ENCODE data around the gene CDK10.
"Not testable (repeated sequence)": the region's sequence is repeated elsewhere in the genome, so short reads cannot be mapped to it uniquely, and the experiment has no call there.

CDK10 gene

GRCh38 chr16:89669755-89670154 lies 16.7 kb upstream of the CDK10 start:
- Histone ChIP-seq H3K27ac (ENCODE audit: low read length) (no peak overlapping the region), H3K4me1 (ENCODE audit: insufficient read depth, low read length) (no peaks in the 10 kb centered on the region), H3K27me3 (ENCODE audit: insufficient read depth, low read length) (no peaks in the 10 kb centered on the region), H3K9ac (ENCODE audit: low read depth, low read length) (no peak overlapping the region), H3K36me3 (ENCODE audit: insufficient read depth, low read depth, low read length) (no peaks in the 10 kb centered on the region), H3K4me3 (ENCODE audit: low read length) (no peak overlapping the region), H3K9me3 (ENCODE audit: insufficient read depth, low read depth, low read length) (peaks cover 13% of the 10 kb centered on the region; the same call in 1 of the 2 replicates)

DNA sequence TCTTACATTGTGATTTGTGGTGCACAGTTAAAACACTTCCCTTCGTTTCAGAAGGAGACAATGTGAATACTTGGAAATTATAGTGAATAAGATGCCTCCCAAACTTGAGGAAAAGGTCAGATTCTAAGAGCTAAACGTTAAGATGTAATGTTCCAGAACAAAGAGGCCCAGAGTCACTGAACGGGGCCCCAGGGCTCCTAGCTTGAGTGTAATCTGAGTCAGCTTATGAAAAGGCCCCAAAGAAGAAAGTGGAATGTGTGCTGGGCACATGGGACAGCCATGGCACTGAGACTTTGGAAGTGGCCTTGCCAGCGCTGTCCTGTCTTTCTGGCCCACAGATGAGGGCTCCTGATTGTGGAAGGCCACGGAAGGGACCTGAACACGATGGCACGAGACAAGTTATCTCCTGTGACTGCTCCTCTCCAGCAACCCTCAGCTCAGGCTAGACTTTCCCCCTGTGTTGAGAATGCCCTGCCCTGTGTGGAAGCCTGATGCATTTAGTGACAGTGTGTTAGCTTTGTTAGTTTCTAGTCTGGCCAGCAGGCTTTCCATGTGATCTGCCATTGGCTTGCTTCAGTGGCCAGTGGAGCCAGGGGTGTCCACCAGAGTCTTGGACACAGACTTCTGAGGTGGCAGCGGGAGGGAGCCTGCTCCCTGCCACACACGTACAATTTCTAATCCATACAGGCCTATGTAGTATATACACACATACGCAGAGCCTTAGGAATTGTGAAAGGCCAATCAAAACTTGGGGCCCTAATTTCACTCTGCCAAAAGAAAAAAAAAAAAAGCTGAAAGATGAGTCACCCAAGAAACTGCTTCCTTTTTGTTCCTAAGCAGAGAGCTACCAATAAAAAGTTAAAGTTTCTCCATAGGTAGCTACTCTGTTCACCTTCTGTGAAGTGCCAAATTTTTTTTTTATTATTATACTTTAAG lies 15.7 kb upstream of the CDK10 start:
- Histone ChIP-seq H3K4me3 (ENCODE audit: low read length) (no peak overlapping the region), H3K36me3 (ENCODE audit: insufficient read depth, low read depth, low read length) (no peaks in the 10 kb centered on the region), H3K27me3 (ENCODE audit: insufficient read depth, low read length) (no peaks in the 10 kb centered on the region), H3K4me1 (ENCODE audit: insufficient read depth, low read length) (no peaks in the 10 kb centered on the region), H3K27ac (ENCODE audit: low read length) (no peak overlapping the region), H3K9me3 (ENCODE audit: insufficient read depth, low read depth, low read length) (peaks cover 8% of the 10 kb centered on the region; the same call in 1 of the 2 replicates), H3K9ac (ENCODE audit: low read depth, low read length) (no peak overlapping the region)

GRCh38 chr16:89671565-89671964 lies 14.9 kb upstream of the CDK10 start:
- not testable (repeated sequence) for H3K27ac ChIP-seq (ENCODE audit: low read length); H3K36me3 ChIP-seq (ENCODE audit: insufficient read depth, low read depth, low read length); H3K4me3 ChIP-seq (ENCODE audit: low read length); H3K9ac ChIP-seq (ENCODE audit: low read depth, low read length); H3K4me1 ChIP-seq (ENCODE audit: insufficient read depth, low read length); H3K9me3 ChIP-seq (ENCODE audit: insufficient read depth, low read depth, low read length); H3K27me3 ChIP-seq (ENCODE audit: insufficient read depth, low read length)

GRCh38 chr16:89672177-89672941 lies 14.1 kb upstream of the CDK10 start:
- no peaks in the 10 kb centered on the region for H3K36me3 ChIP-seq (ENCODE audit: insufficient read depth, low read depth, low read length)
- H3K27ac ChIP-seq (ENCODE audit: low read length), result no peak overlapping the region
- peaks cover 10% of the 10 kb centered on the region; the same call in 1 of the 2 replicates for H3K9me3 ChIP-seq (ENCODE audit: insufficient read depth, low read depth, low read length)
- no peaks in the 10 kb centered on the region for H3K4me1 ChIP-seq (ENCODE audit: insufficient read depth, low read length)
- no peak overlapping the region for H3K4me3 ChIP-seq (ENCODE audit: low read length)
- no peaks in the 10 kb centered on the region for H3K27me3 ChIP-seq (ENCODE audit: insufficient read depth, low read length)
- no peak overlapping the region for H3K9ac ChIP-seq (ENCODE audit: low read depth, low read length)

DNA sequence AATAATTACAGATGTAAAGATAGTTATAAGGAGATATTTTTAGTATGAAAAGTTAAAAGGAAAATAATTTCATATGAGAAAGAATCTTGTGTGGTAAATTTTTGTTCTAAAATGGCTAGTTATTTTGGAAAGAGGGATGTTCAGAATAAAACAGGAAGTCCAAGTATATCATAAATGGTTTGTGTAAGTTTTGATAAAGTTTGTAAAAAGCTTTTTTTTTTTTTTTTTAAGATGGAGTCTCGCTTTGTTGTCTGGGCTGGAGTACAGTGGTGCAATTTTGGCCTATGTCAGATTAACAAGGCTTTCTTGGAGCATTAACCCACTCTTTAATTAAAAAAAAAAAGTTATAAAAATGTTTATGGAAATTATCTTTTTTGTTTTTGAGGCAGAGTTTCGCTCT lies 8.2 kb upstream of the CDK10 start:
- Histone ChIP-seq H3K9ac (ENCODE audit: low read depth, low read length) (no peak overlapping the region), H3K9me3 (ENCODE audit: insufficient read depth, low read depth, low read length) (peaks cover 34% of the 10 kb centered on the region)

DNA sequence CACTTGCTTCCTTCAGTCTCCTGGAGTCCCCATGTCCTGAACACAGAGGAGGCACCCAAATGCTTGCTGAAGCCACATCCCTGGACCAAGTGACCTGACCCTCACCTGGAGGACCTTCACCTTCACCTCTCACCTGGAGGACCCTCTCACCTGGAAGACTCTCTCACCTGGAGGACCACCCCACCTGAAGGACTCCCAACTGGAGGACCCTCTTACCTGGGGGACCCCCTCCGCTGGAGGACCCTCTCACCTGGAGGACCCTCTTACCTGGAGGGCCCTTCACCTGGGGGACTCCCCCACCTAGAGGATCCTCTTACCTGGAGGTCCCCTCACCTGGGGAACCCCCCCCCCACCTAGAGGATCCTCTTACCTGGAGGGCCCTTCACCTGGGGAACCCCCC lies 573 bp upstream of the CDK10 start:
- Histone ChIP-seq H3K36me3 (ENCODE audit: insufficient read depth, low read depth, low read length) (peaks cover 34% of the 10 kb centered on the region), H3K27ac (ENCODE audit: low read length) (no peak overlapping the region), H3K9me3 (ENCODE audit: insufficient read depth, low read depth, low read length) (peaks cover 20% of the 10 kb centered on the region), H3K9ac (ENCODE audit: low read depth, low read length) (no peak overlapping the region), H3K4me1 (ENCODE audit: insufficient read depth, low read length) (0 out of 2 replicates have a peak, but pooled peaks cover 6% of the 10 kb centered on the region), H3K27me3 (ENCODE audit: insufficient read depth, low read length) (no peaks in the 10 kb centered on the region), H3K4me3 (ENCODE audit: low read length) (peak overlapping the region; percentile 93; the same call in 1 of the 2 replicates)

More for the DNA sequence above, 8.2 kb upstream of the CDK10 start:
- H3K4me3 ChIP-seq (ENCODE audit: low read length), result no peak overlapping the region
- no peak overlapping the region for H3K27ac ChIP-seq (ENCODE audit: low read length)
- no peaks in the 10 kb centered on the region for H3K4me1 ChIP-seq (ENCODE audit: insufficient read depth, low read length)
- no peaks in the 10 kb centered on the region for H3K27me3 ChIP-seq (ENCODE audit: insufficient read depth, low read length)
- H3K36me3 ChIP-seq (ENCODE audit: insufficient read depth, low read depth, low read length), result 0 out of 2 replicates have a peak, but pooled peaks cover 8% of the 10 kb centered on the region

DNA sequence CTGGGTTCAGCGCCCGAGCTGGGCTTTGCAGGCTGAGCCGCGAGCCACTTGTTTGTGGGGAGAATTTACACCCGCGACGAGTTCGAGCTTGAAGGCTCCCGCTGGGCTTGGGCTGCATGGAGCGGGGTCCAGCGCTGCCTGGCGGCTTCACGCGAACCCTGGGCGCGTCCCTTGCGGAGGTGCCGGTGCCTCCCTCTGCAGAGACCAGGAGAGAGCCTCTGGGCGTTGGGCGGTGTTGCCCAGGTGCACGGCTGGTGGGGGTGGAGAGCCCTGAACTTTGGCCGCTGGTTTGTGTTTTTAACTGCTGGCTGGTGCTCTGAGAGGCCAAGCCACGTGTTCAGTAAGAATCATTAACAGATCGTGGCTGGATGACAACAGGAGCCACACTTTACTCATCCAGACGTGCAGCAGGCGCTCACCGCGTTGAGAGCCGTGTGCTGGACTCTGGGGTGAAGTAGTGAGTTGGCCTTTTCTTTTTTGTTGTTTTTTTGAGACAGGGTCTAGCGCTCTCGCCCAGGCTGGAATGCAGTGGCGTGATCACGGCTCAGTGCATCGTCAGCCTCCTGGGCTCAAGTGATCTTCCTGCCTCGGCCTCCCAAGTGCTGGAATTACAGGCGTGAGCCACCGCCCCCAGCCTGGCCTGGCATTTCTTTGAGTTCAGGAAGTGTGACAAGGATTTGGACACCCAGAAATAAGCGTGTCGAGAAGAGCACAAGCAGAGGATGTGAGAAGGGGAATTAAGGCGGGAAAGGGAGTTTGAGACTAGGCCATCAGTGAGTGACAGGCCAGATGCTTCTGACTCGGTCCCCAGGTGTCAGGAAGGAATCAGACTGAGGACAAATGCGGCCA lies 827 bp downstream of the CDK10 start:
- peak overlapping the region; percentile 89 for H3K27ac ChIP-seq (ENCODE audit: low read length)
- H3K27me3 ChIP-seq (ENCODE audit: insufficient read depth, low read length), result no peaks in the 10 kb centered on the region
- H3K4me1 ChIP-seq (ENCODE audit: insufficient read depth, low read length), result 0 out of 2 replicates have a peak, but pooled peaks cover 6% of the 10 kb centered on the region
- peaks cover 43% of the 10 kb centered on the region for H3K36me3 ChIP-seq (ENCODE audit: insufficient read depth, low read depth, low read length)
- peaks cover 15% of the 10 kb centered on the region for H3K9me3 ChIP-seq (ENCODE audit: insufficient read depth, low read depth, low read length)
- peak overlapping the region; percentile 93 for H3K4me3 ChIP-seq (ENCODE audit: low read length)
- H3K9ac ChIP-seq (ENCODE audit: low read depth, low read length), result peak overlapping the region; percentile 91

DNA sequence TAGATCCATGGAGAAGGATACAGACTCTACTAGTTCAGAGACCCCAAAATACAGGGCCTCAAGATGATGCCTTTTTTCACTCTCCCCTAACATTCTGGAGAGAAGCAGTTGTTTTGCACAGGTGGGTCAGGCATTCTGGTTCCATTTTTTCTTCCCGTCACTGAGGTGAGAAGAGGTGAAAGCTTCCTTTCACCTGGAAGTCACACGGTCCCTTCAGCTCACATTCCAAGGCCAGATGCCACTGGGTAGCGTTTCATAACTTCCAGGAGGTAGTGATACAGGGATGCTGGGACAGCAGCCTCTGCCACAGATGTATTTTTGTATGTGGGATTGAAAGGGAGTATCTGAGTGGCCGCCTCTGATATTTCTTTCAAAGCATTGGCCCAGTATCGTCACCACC lies 1.9 kb downstream of the CDK10 start:
- Histone ChIP-seq H3K9me3 (ENCODE audit: insufficient read depth, low read depth, low read length) (peaks cover 13% of the 10 kb centered on the region), H3K4me1 (ENCODE audit: insufficient read depth, low read length) (0 out of 2 replicates have a peak, but pooled peaks cover 6% of the 10 kb centered on the region), H3K9ac (ENCODE audit: low read depth, low read length) (no peak overlapping the region), H3K4me3 (ENCODE audit: low read length) (no peak overlapping the region), H3K36me3 (ENCODE audit: insufficient read depth, low read depth, low read length) (peaks cover 47% of the 10 kb centered on the region), H3K27me3 (ENCODE audit: insufficient read depth, low read length) (no peaks in the 10 kb centered on the region), H3K27ac (ENCODE audit: low read length) (no peak overlapping the region)

GRCh38 chr16:89689142-89689541 lies 2.7 kb downstream of the CDK10 start:
- Histone ChIP-seq H3K27ac (ENCODE audit: low read length) (no peak overlapping the region), H3K9ac (ENCODE audit: low read depth, low read length) (no peak overlapping the region), H3K27me3 (ENCODE audit: insufficient read depth, low read length) (no peaks in the 10 kb centered on the region), H3K36me3 (ENCODE audit: insufficient read depth, low read depth, low read length) (peaks cover 54% of the 10 kb centered on the region), H3K9me3 (ENCODE audit: insufficient read depth, low read depth, low read length) (peaks cover 11% of the 10 kb centered on the region), H3K4me3 (ENCODE audit: low read length) (no peak overlapping the region), H3K4me1 (ENCODE audit: insufficient read depth, low read length) (0 out of 2 replicates have a peak, but pooled peaks cover 6% of the 10 kb centered on the region)

- Histone ChIP-seq H3K9me3 (ENCODE audit: insufficient read depth, low read depth, low read length) (peaks cover 10% of the 10 kb centered on the region), H3K36me3 (ENCODE audit: insufficient read depth, low read depth, low read length) (peaks cover 55% of the 10 kb centered on the region)
- not testable (repeated sequence) for H3K27ac ChIP-seq (ENCODE audit: low read length); H3K4me1 ChIP-seq (ENCODE audit: insufficient read depth, low read length); H3K4me3 ChIP-seq (ENCODE audit: low read length); H3K27me3 ChIP-seq (ENCODE audit: insufficient read depth, low read length); H3K9ac ChIP-seq (ENCODE audit: low read depth, low read length)
Observed at GRCh38 chr16:89689621-89690020, 3.1 kb downstream of the CDK10 start.

GRCh38 chr16:89690392-89690901 lies 4.0 kb downstream of the CDK10 start:
- Histone ChIP-seq H3K27ac (ENCODE audit: low read length) (no peak overlapping the region), H3K9ac (ENCODE audit: low read depth, low read length) (no peak overlapping the region), H3K36me3 (ENCODE audit: insufficient read depth, low read depth, low read length) (peaks cover 51% of the 10 kb centered on the region), H3K9me3 (ENCODE audit: insufficient read depth, low read depth, low read length) (peaks cover 6% of the 10 kb centered on the region), H3K4me3 (ENCODE audit: low read length) (no peak overlapping the region), H3K4me1 (ENCODE audit: insufficient read depth, low read length) (0 out of 2 replicates have a peak, but pooled peaks cover 6% of the 10 kb centered on the region), H3K27me3 (ENCODE audit: insufficient read depth, low read length) (no peaks in the 10 kb centered on the region)

All from iPS-20b (cell line).